Left renal cortex interstitium (tissue), 4 donors: ENCODE measurements around the gene STRIP2. TPM values are rescaled to one million over a fixed set of nuclear protein-coding genes. Genes with fewer than 3 reads are reported as not detected.
"Not testable (repeated sequence)": the region's sequence is repeated elsewhere in the genome, so short reads cannot be mapped to it uniquely, and the experiment has no call there.

Source experiments
- DNase-seq, 4 donors: peaks; one replicate each; pipeline ENCODE4 v3.0.0-alpha.2; 2013; ENCODE audit warnings: low read depth in 4 of 4, low spot score in 2 of 4, missing footprints in 1 of 4
- polyA plus RNA-seq, 4 donors: library from polyadenylated mRNA; unstranded; fragments of 120-200 nt; gene quantifications; one replicate each; pipeline ENCODE4 v1.2.1, GENCODE V29; 2013; ENCODE audit not compliant: insufficient read length in 4 of 4

STRIP2 gene
- polyA plus RNA-seq, 4 donors, result 2.4 to 5.3 (median 4.0) TPM

GRCh38 chr7:129421717-129422250 lies 12.4 kb upstream of the STRIP2 start:
- DNase-seq, result no peak

GRCh38 chr7:129422727-129423126 lies 11.5 kb upstream of the STRIP2 start:
- no peak for DNase-seq

GRCh38 chr7:129423700-129424410 lies 10.4 kb upstream of the STRIP2 start:
- no peak for DNase-seq

GRCh38 chr7:129426482-129426881 lies 7.8 kb upstream of the STRIP2 start:
- DNase-seq, result no peak

GRCh38 chr7:129427526-129428045 lies 6.6 kb upstream of the STRIP2 start:
- no peak for DNase-seq

GRCh38 chr7:129431911-129432643 lies 2.2 kb upstream of the STRIP2 start:
- DNase-seq, result no peak

- peak; percentile 7 to 13 (median 10) for DNase-seq
These were observed 565 bp downstream of the STRIP2 start for GRCh38 chr7:129434675-129435318.

- no peak for DNase-seq
These were observed 1.2 kb downstream of the STRIP2 start for GRCh38 chr7:129435414-129435829.

- no peak for DNase-seq
These were observed 2.2 kb downstream of the STRIP2 start for GRCh38 chr7:129436335-129436923.

GRCh38 chr7:129437190-129437589 lies 3.0 kb downstream of the STRIP2 start:
- DNase-seq, result no peak

GRCh38 chr7:129438281-129438838 lies 4.1 kb downstream of the STRIP2 start:
- no peak for DNase-seq

GRCh38 chr7:129438839-129439651 lies 4.8 kb downstream of the STRIP2 start:
- DNase-seq, result peak in 1 of 4 donors; percentile 2

- DNase-seq, result no peak
These were observed 5.9 kb downstream of the STRIP2 start for GRCh38 chr7:129439963-129440625.

- DNase-seq, result no peak
These were observed 9.4 kb downstream of the STRIP2 start for GRCh38 chr7:129443612-129444011.

- not testable (repeated sequence) for DNase-seq
These were observed 10.5 kb downstream of the STRIP2 start for GRCh38 chr7:129444776-129445175.

GRCh38 chr7:129446925-129447324 lies 12.7 kb downstream of the STRIP2 start:
- not testable (repeated sequence) for DNase-seq

GRCh38 chr7:129447445-129447844 lies 13.2 kb downstream of the STRIP2 start:
- not testable (repeated sequence) for DNase-seq

GRCh38 chr7:129448608-129449007 lies 14.4 kb downstream of the STRIP2 start:
- not testable (repeated sequence) for DNase-seq

GRCh38 chr7:129450295-129450694 lies 16.1 kb downstream of the STRIP2 start:
- DNase-seq, result no peak
